GM19035 (cell line): ENCODE results near the gene PLCB1.

ENCODE experiments used
- ATAC-seq: cut with Tn5 transposase; IDR thresholded peaks from one replicate; pipeline ENCODE4 v1.9.1; 2021; ENCODE audit not compliant: unreplicated experiment

The PLCB1 gene

GRCh38 chr20:8292793-8293192 is 160.7 kb downstream of the PLCB1 start:
- ATAC-seq, result no peak

- ATAC-seq, result no peak
These were observed 161.7 kb downstream of the PLCB1 start for GRCh38 chr20:8293750-8294149.

DNA sequence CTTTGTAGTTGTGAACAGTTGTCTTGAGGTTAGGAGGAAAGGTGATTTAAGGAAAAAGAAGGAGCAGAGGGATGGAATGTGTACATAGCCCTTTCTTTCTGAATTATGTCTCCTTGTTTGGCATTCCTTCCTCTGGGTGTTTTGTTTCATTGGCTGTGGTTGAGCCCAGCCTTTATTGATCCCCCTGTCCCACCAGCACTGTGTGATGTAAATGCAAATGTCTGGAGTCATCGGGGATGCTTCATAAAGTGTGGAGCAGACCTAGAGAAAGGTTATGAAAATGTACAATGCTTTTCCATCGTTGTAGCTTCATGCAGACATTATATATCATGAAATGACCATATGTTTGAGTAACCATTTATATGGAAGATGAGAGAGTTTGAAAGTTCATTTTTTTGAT is 164.5 kb downstream of the PLCB1 start:
- no peak for ATAC-seq

GRCh38 chr20:8298426-8299043 is 166.5 kb downstream of the PLCB1 start:
- ATAC-seq, result no peak

- no peak for ATAC-seq
These were observed 167.9 kb downstream of the PLCB1 start for GRCh38 chr20:8299921-8300320.

- ATAC-seq, result no peak
These were observed 169.6 kb downstream of the PLCB1 start for GRCh38 chr20:8301655-8302054.

DNA sequence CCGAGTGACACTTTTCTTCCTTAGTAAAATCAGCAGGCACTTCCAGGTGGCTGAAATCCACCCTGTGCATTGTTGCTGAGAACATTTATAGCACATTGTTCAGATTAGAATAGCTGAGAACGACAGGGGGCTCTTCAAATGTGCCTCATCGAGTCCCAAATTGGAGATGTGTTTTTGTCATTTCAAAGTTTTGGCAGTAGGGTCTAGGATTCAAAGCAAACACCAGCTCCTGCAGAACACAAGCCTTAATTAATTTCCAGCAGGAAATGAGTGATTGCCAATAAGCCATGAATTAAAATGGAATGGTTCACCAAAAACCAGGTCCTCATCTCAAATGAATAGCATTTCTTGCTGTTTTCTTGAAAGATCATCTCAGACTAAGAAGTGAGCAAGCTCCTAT is 171.6 kb downstream of the PLCB1 start:
- no peak for ATAC-seq

GRCh38 chr20:8304124-8304816 is 172.2 kb downstream of the PLCB1 start:
- no peak for ATAC-seq

DNA sequence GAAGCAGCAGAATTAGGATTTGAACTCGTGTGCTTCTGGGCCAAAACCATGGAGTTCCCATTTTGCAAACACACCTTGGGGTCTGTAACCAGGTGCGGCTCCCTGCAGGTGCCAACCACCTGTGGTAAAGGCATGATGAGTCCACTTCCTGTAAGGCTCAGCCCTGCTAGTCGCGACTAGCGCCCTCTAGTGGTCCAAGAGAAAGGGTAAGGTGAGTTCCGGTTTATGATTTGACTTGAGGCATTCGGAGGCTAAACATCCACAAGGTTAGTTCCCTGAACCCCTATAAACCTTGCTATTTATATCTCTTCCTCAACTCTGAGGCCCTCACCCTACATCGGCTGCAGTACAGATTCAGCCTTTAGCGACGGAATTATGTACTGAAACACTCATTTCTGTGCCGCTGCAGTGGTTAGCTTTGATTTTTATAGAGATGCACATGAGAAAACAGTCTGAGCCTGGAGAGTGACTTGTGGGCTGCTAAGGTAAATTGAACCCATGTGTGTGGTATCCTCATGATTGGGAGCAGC is 173.4 kb downstream of the PLCB1 start:
- ATAC-seq, result peak; percentile 85

GRCh38 chr20:8306937-8307336 is 174.9 kb downstream of the PLCB1 start:
- ATAC-seq, result no peak

GRCh38 chr20:8309634-8310033 is 177.6 kb downstream of the PLCB1 start:
- no peak for ATAC-seq

DNA sequence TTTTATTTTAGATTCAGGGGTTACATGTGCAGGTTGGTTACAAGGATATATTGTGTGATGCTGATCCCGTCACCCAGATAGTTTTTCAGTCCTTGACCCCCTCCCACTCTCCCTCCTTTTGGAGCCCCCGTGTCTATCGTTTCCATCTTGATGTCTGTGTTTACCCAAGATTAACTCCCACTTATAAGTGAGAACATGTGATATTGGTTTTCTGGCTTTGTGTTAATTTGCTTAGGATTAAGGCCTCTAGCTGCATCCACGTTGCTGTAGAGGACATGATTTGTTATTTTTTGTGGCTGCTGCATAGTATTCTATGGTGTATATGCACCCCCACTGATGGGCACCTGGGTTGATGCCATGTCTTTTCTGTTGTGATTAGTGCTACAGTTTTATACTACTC is 178.6 kb downstream of the PLCB1 start:
- no peak for ATAC-seq

DNA sequence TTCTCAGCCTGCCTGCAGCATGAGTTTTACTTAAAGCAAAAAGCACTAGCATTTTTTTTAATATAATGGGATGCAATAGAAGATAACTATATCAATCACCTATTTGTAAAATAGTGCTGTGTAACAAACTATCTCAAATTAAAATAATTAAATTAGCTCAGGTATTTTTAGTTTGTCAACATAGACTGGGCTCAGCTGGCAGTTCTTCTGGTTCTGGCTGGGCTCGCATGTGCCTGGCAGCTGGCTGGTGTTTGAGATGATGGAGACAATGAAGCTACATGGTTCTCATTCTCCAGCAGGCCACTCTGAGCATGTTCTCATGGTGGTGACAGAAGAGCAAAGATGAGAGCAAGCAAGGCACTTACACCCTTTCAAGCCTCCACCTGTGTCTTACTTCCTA is 181.0 kb downstream of the PLCB1 start:
- ATAC-seq, result no peak

DNA sequence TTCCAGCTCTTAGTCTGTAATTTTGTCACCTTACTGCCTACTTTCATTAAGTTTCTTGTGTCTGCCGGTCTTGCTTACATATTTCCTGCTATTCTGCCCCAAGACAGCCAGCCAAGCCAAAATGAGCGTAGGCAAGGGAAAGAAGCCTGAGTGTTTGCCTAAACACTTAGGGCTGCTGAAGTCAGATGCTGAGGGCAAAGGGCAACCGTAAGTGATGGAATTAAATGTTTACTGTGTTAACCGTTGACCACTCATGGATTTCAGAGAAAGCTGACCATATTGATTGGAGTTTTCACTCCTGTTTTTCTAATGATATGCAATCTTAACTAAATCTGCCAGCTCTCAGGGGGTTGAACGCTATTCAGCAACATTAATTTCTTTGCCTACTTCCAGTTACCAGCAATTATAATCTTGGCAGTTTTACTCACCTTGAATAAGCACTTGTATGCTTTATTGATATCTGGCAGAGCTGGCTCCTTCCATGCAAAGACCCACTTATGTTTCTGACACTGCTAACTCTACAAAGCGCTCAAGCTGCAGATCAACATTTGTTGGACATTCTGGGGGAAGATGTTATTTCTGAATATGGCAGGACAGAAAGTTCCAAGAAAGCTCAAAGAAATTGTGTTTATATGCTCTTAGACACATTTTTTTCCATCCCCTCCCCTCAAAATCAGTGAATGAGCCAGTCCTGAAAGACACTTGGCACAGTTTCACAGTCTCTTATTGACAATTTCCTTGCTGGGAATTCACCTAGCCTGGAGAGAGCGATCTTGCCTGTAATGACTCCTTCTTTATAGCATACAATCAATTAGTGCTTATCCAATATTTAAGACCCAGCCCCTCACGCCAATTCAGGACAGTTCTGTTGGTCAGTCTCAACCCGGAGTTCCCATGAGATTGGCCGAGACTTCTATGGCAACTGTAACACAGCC is 183.8 kb downstream of the PLCB1 start:
- ATAC-seq, result no peak

DNA sequence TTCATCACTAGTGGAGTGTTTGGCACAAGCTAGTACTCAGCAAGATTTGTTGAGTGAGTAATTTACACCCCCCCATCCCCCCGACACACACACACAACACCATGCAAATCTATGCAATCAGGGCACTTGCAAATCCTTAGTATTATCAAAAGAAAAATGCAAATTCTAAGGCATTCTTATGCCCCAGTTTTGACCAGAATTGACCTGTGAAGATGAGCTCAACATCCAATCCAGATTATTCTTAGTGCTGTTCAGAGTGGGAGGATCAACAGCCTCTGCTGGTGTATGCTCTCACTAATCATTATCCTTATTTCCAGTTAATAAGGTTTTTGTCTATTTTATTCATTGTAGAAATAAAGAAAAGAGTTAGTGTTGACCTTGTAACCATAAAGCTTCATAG is 185.4 kb downstream of the PLCB1 start:
- no peak for ATAC-seq

DNA sequence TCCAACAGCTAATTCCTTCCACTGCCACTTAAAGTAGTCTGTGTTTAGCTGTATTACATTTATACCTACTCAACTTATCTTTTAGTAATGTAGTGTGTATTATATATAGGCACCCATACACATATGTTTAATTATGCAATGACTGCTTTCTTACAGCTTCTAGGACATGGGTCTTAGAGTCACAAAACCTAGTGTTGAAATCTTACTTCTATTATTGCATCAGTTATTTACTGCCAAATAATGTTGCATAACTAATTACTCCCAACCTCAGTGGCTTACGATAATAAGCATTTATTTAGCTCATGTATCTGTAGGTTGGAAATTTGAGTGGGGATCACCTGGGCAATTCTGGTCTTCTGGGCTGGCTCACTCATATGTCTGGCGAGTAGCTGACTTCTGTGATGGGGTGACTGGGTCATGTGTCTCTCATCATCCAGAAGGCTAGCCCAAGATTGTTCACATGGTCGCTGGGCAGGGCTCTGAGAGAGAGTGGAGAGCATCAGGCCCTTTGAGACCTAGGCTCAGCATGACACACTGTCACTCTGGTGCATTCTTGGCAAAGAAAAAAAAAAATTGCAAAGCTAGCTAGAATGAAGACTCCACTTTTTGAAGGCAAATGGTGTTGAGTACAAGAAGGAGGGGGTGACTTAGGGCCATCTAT is 187.0 kb downstream of the PLCB1 start:
- ATAC-seq, result no peak

- no peak for ATAC-seq
These were observed 188.2 kb downstream of the PLCB1 start for GRCh38 chr20:8320306-8320705.

- ATAC-seq, result no peak
These were observed 188.9 kb downstream of the PLCB1 start for GRCh38 chr20:8321001-8321400.

DNA sequence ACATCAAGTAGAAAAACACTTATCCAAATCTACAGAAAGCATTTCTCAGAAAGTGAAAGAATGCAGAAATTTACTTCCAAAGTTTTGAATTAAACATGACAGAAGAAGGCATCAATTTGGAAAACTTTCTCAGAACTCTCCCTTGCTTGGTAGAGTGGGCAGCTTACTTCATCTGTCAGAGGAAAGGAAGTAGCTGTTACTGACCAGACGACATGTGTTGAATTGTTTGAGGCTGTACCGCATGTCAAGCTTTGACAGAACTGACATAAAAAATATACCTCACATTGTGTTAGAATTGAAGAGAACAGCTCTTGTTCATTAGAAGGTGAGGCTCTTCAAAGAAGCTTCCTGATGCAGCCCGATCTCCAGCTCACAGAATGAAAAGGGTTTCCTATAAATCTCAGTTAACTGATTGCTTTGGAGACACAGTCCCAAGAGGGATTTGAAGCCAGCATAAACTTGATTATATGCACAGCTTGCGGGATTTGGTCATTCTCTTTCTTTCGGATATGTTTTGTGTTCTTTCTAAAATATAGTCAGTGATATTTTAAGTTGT is 190.7 kb downstream of the PLCB1 start:
- no peak for ATAC-seq

DNA sequence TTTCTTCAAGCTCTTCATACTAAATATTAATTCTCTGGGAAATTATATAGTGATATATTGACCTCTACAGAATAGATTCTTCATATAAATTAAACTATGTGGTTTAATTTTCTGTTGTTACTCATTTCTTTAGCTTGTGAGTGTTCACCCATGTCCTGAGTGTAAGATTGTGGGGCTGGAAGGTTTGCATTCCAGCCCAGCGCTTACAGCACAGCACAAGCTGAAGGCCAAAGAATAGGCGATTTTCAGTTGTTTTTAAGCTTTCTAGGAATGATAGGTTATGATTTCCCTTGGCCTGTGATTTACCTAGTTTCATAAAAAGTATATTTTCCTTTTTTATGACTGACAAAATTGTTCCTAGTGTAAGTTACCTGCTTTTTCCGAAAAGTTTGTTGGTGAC is 194.1 kb downstream of the PLCB1 start:
- no peak for ATAC-seq

DNA sequence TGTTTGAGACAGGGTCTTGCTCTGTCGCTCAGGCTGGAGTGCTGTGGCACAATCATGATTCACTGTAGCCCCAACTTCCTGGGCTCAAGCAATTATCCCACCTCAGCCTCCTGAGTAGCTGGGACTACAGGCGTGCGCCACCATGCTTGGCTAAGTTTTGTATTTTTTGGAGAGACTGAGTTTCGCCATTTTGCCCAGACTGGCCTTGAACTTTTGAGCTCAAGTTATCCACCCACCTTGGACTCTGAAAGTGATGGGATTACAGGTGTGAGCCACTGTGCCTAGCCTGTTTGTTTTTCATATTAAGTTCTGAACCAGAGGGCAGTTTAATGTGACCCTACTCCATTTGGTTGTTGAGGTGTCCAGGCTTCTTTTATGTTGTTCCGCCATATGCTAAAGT is 194.8 kb downstream of the PLCB1 start:
- ATAC-seq, result no peak
